ENCODE data around the gene ATXN1.

The ATXN1 gene

DNA sequence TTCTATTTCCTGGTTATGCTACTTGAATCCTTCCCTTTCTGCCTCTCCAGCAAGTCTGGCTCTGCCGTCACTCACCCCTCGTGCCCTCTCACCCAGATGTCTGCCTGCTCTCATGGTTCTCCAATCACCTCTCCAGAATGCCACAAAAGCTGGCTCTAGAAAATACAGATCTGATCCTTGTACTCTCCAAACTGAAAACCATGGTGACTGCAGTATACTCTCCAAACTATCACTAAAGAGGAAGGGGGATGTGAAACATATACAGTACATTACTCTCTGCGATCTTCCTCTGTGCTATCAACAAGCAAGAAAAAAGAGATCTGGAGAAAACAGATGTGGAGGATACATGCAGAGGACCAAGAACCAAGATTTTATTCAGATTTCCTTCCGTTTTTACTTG is 91.1 kb downstream of the ATXN1 start:
- DNase-seq: no peak

- no peak for DNase-seq
These were observed 92.0 kb downstream of the ATXN1 start for GRCh38 chr6:16669227-16669626.

- no peak for DNase-seq
These were observed 93.8 kb downstream of the ATXN1 start for GRCh38 chr6:16667509-16667908.

GRCh38 chr6:16665992-16666391 is 95.3 kb downstream of the ATXN1 start:
- DNase-seq: no peak

- DNase-seq: no peak
These were observed 96.1 kb downstream of the ATXN1 start for GRCh38 chr6:16665182-16665581.

DNA sequence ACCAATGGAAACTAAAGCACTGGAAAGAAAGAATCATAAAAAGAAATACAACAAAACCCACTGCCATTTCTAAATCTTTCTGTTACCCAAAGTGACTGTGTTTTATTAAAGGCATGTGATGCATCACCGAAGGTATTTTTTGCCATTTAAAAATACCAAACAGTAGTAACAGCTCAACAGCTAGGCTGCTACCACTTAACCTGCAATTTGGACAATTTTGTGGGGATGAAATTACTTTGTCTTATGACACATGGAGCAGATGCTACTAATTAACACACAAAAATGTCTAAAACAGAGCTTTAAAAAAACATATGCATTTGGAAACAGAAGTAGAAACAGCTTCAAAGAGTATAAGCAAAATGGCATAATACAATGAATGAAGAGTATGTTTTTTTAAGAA is 97.4 kb downstream of the ATXN1 start:
- DNase-seq: no peak

GRCh38 chr6:16660157-16660497 is 101.1 kb downstream of the ATXN1 start:
- DNase-seq: no peak

DNA sequence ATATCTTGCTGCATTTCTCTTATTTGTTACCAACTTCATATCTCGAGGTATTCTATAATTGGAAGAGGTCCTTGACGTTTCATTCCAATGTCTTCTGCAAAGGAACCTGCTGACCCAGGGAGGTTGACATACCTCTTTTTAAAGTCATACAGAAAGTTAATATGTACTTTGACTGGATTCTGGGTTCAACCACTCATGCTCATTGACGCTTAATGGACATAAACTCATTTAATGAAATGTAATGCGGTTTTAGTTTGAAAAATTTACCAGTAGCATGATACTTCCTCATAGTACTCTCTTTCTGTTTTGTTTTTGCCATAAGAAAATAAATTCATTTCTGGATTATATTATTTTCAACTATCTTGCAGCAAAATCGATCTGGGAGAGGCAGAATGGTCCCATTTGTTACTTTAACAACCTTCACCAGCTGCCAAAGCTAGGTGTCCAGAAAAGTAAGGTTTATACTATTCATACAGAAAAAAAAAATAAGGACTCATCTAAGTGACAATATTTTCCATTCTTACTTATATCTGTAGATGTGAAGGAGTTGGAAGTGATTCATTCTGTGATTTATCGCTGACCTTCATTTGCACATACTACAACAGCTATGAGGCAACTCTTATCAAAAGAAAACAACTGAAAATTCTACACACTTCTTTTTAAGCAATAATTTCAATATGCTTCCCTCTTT is 101.6 kb downstream of the ATXN1 start:
- no peak for DNase-seq

DNA sequence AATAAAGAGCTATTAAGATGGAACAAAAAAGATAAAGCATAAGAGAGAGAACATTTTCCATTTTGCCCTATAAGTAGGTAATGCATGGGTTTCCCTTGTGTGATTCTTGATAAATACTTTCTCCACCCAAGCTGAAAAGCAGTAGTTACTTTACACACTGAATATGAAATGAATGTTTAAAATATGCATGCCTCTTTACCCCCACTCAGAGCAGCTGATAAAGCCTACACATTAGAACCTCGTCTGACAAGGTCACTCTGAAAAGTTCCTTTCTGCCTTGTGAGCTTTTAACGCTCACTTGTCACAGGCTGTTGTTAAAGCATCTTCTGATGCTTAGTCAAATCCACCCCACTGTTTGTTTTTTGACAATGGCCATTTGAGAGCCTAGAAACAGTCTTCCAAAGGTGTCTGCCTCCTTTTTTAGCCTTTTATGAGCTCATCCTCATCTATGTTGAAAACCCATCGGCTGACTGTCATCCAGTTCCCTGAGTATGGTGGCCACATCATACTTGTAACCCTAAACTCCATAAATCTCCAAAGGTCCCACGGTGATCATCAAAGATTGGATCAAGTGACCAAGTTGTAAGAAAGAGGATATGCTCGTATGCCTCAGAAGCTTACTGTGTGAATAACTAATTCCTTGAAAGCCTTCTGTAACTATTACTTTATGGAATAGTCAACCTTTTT is 102.8 kb downstream of the ATXN1 start:
- no peak for DNase-seq

GRCh38 chr6:16657768-16658167 is 103.5 kb downstream of the ATXN1 start:
- no peak for DNase-seq

DNA sequence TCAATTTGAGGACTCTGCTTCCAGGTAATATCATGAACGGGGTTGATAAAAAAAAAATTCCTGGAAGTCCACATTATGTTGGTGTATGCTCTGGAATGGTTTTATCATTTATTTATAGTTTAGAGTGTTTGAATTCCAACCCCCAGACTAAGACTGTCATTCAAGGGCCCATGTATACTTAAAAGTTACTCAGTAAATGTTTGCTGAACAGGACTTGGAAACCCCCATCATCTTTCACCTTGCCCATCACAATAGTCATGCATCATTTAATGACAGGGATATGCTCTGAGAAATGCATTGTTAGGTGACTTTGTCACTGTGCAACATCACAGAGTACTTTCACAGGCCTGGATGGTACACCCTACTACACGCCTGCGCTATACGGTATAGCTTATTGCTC is 104.8 kb downstream of the ATXN1 start:
- no peak for DNase-seq

- no peak for DNase-seq
These were observed 106.6 kb downstream of the ATXN1 start for GRCh38 chr6:16654701-16655100.

GRCh38 chr6:16653226-16653625 is 108.0 kb downstream of the ATXN1 start:
- no peak for DNase-seq

- DNase-seq: no peak
These were observed 109.4 kb downstream of the ATXN1 start for GRCh38 chr6:16651871-16652270.

GRCh38 chr6:16649890-16650289 is 111.4 kb downstream of the ATXN1 start:
- no peak for DNase-seq

- no peak for DNase-seq
These were observed 112.0 kb downstream of the ATXN1 start for GRCh38 chr6:16649241-16649640.

DNA sequence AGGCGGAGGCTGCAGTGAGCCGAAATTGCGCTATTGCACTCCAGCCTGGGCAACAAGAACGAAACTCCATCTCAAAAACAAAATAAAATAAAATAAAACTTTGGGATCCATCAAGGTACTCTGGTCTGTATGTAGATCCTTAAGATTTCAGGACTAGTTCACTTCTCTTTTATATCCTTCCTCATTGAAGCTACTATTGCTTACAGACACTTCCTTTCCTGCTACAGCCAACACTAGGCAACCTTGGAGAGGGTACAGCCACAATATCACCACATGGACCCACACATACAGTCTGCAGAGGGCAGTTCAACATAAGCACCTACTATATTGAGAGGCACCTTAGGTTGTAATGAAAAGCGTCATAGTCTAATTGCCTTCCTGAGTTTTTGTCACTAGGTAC is 113.3 kb downstream of the ATXN1 start:
- DNase-seq: no peak

DNA sequence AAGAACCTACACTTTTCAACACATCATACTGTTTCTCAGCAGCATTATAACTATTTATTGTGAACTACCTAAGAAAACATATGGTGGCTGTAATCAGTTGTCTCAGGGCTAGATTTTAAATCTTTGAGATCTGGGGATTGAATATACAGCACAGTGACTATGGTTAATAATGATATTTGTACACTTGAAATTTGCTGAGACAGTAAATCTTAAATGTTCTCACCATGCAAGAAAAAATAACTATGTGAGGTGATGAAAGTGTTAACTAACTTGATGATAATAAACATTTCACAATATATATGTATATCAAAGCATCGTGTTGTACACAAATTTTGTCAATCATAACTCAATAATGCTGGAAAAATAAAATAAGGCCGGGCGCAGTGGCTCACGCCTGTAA is 113.8 kb downstream of the ATXN1 start:
- DNase-seq: no peak

GRCh38 chr6:16644540-16645250 is 116.6 kb downstream of the ATXN1 start:
- no peak for DNase-seq

DNA sequence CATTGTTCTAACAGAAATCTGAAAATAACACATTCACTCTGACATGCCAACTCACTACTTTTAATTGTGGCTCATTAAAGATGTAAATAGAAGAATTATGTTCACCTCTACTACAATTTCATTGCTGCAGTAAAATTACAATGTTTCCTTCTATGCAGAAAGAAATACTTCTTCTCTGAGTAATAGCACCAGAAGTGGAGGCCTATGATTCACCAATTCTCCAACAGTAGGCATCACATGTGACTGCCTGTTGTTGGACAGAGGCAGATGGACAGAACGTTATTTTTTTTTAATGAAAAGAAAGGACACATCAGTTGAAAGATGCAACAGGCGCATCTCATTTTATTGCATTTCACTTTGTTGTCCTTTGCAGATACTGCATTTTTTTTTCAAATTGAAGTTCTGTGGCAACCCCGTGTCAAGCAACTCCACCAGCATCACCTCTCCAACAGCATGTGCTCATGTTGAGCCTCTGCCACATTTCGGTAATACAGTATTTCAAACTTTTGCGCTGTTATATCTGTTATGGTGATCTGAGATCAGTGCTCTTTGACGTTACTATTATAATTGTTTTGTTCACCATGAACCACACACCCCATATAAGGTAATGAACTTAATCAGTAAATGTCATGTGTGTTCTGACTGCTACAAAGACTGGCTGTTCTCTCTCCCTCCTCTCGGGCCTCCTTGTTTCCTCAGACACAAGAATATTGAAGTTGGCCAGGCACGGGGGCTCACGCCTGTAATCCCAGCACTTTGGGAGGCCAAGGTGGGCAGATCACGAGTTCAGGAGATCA is 121.4 kb downstream of the ATXN1 start:
- no peak for DNase-seq

GRCh38 chr6:16637635-16638034 is 123.6 kb downstream of the ATXN1 start:
- DNase-seq: no peak

GRCh38 chr6:16635810-16636602 is 125.3 kb downstream of the ATXN1 start:
- peak; percentile 48 for DNase-seq
